IMR-90 (cell line): Measurements from ENCODE around the gene STK10. TPM values are rescaled to one million over a fixed set of nuclear protein-coding genes. Genes with fewer than 3 reads are reported as not detected.

Source experiments
- ATAC-seq: fragments of 200-7000 bp; cut with Tn5 transposase; 2 replicates; pipeline ENCODE4 v1.9.1; 2020; ENCODE audit warnings: low read depth, mild to moderate bottlenecking, moderate library complexity
- BruUV-seq: library from RNA; stranded (reverse); fragments of 400-500 nt; replicated peaks from 2 replicates; lab custom pipeline; 2021; lab: Mats Ljungman, UMichigan
- CTCF ChIA-PET: fragments of 300-600 bp; formaldehyde crosslinking; extraction: SDS; loops from one replicate; lab custom pipeline; 2021; ENCODE audit warnings: antibody characterized with exemption; lab: Yijun Ruan, JAX
- POLR2A ChIA-PET: fragments of 300-600 bp; sonication (Branson Sonifier 250); formaldehyde crosslinking; loops from one replicate; lab custom pipeline; 2022; ENCODE audit warnings: antibody characterized with exemption; ENCODE audit not compliant: unreplicated experiment; lab: Charles Lee
- DNase-seq: peaks from one replicate; pipeline ENCODE4 v3.0.0; 2013
- H2AFZ ChIP-seq: replicated peaks from 2 replicates; pipeline ENCODE3; 2013; ENCODE audit warnings: low read length, mild to moderate bottlenecking; ENCODE audit not compliant: poor library complexity
- H2AK5ac ChIP-seq: 2 replicates; pipeline ENCODE4 v1.6.1; 2013; ENCODE audit warnings: low read depth, low read length, inconsistent platforms
- H2AK9ac ChIP-seq: replicated peaks from 2 replicates; pipeline ENCODE3; 2013; ENCODE audit warnings: mild to moderate bottlenecking, low read depth, low read length, moderate library complexity; ENCODE audit not compliant: poor library complexity
- H2BK120ac ChIP-seq: 2 replicates; pipeline ENCODE4 v1.6.1; 2013; ENCODE audit warnings: low read depth, low read length, inconsistent platforms
- H2BK15ac ChIP-seq: 3 replicates; pipeline ENCODE4 v1.6.1; 2013; ENCODE audit warnings: low read depth, low read length, inconsistent platforms
- H2BK20ac ChIP-seq: 2 replicates; pipeline ENCODE4 v1.6.1; 2013; ENCODE audit warnings: low read depth, mild to moderate bottlenecking, inconsistent platforms, low read length, moderate library complexity
- H2BK5ac ChIP-seq: 2 replicates; pipeline ENCODE4 v1.6.1; 2013; ENCODE audit warnings: mild to moderate bottlenecking, low read depth, low read length, inconsistent platforms; ENCODE audit not compliant: poor library complexity, severe bottlenecking
- H3K14ac ChIP-seq: replicated peaks from 2 replicates; pipeline ENCODE4 v1.6.1; 2013; ENCODE audit warnings: low read depth, low read length, inconsistent platforms
- H3K18ac ChIP-seq: 2 replicates; pipeline ENCODE4 v1.6.1; 2013; ENCODE audit warnings: low read depth, low read length, control low read depth
- H3K23ac ChIP-seq: 2 replicates; pipeline ENCODE4 v1.6.1; 2013; ENCODE audit warnings: low read depth, low read length, inconsistent platforms
- H3K27ac ChIP-seq: 2 replicates; pipeline ENCODE4 v1.5.1; 2013; ENCODE audit warnings: mild to moderate bottlenecking, control low read depth, low read length; ENCODE audit not compliant: insufficient read depth
- H3K27me3 ChIP-seq: 2 replicates; pipeline ENCODE4 v1.6.1; 2013; ENCODE audit warnings: low read length; ENCODE audit not compliant: control insufficient read depth, insufficient read depth
- H3K36me3 ChIP-seq: 2 replicates; pipeline ENCODE4 v1.6.1; 2013; ENCODE audit warnings: low read length, mixed read lengths; ENCODE audit not compliant: control insufficient read depth, insufficient read depth
- H3K4ac ChIP-seq: 2 replicates; pipeline ENCODE4 v1.6.1; 2013; ENCODE audit warnings: low read depth, low read length, inconsistent platforms
- H3K4me1 ChIP-seq: 2 replicates; pipeline ENCODE4 v1.6.1; 2013; ENCODE audit warnings: low read length, mixed read lengths; ENCODE audit not compliant: control insufficient read depth, insufficient read depth
- H3K4me2 ChIP-seq: 2 replicates; pipeline ENCODE4 v1.6.1; 2013; ENCODE audit warnings: low read depth, mild to moderate bottlenecking, control low read depth, low read length, moderate library complexity
- H3K4me3 ChIP-seq: 2 replicates; pipeline ENCODE4 v1.5.1; 2013; ENCODE audit warnings: low read depth, mild to moderate bottlenecking, control low read depth, low read length, moderate library complexity; ENCODE audit not compliant: insufficient read depth
- H3K56ac ChIP-seq: 2 replicates; pipeline ENCODE4 v1.6.1; 2013; ENCODE audit warnings: low read length, inconsistent platforms; ENCODE audit not compliant: insufficient read depth; ENCODE audit errors: extremely low read depth
- H3K79me1 ChIP-seq, 2 experiments: 2 replicates each; pipeline ENCODE4 v1.6.1; 2013; ENCODE audit warnings: low read length in 2 of 2, inconsistent platforms in 1 of 2, low read depth in 1 of 2
- H3K9ac ChIP-seq: 2 replicates; pipeline ENCODE4 v1.6.1; 2013; ENCODE audit warnings: low read depth, low read length, control low read depth
- H3K9me1 ChIP-seq: 2 replicates; pipeline ENCODE4 v1.6.1; 2013; ENCODE audit warnings: low read length, inconsistent platforms; ENCODE audit not compliant: insufficient read depth
- H3K9me3 ChIP-seq: 2 replicates; pipeline ENCODE4 v1.6.1; 2013; ENCODE audit warnings: low read length; ENCODE audit not compliant: control insufficient read depth, insufficient read depth
- H4K20me1 ChIP-seq: 2 replicates; pipeline ENCODE4 v1.6.1; 2013; ENCODE audit warnings: low read length, inconsistent platforms; ENCODE audit not compliant: insufficient read depth
- H4K5ac ChIP-seq: 2 replicates; pipeline ENCODE4 v1.6.1; 2013; ENCODE audit warnings: mild to moderate bottlenecking, low read depth, low read length, control low read depth
- H4K8ac ChIP-seq, 2 experiments: 2 replicates each; pipeline ENCODE4 v1.6.1; 2013; ENCODE audit warnings: low read depth in 2 of 2, low read length in 2 of 2, control low read depth in 1 of 2, inconsistent platforms in 1 of 2
- H4K91ac ChIP-seq: 2 replicates; pipeline ENCODE4 v1.6.1; 2013; ENCODE audit warnings: low read depth, low read length, inconsistent platforms; ENCODE audit not compliant: insufficient read depth
- BHLHE40 ChIP-seq: fragments of 150-350 bp; IDR thresholded peaks from 2 replicates; pipeline ENCODE4 v1.6.1; 2016; ENCODE audit warnings: mild to moderate bottlenecking, low read depth, low read length
- CHD1 ChIP-seq: IDR thresholded peaks from 2 replicates; pipeline ENCODE4 v1.6.1; 2012; ENCODE audit warnings: low read depth, low read length, improper control_type of control experiment
- FOS ChIP-seq: fragments of 150-350 bp; IDR thresholded peaks from 2 replicates; pipeline ENCODE4 v1.6.1; 2016; ENCODE audit warnings: low read depth, low read length
- MAZ ChIP-seq: IDR thresholded peaks from 2 replicates; pipeline ENCODE4 v1.6.1; 2012; ENCODE audit warnings: low read depth, mild to moderate bottlenecking, low read length, improper control_type of control experiment, moderate library complexity, borderline replicate concordance
- RAD21 ChIP-seq: IDR thresholded peaks from 2 replicates; pipeline ENCODE4 v1.6.1; 2012; ENCODE audit warnings: low read length, improper control_type of control experiment
- WGBS, 2 experiments: methylation state at CpG; one replicate each; pipeline versions ENCODE4 v1.1.5 to v1.1.7; 2013; ENCODE audit warnings: missing lambda C conversion rate in 2 of 2; ENCODE audit not compliant: insufficient read length in 1 of 2; ENCODE audit errors: extremely low coverage in 2 of 2; 5-methylcytosine and 5-hydroxymethylcytosine counted together
- dilution Hi-C: fragments of 300-500 bp; cut with HindIII; formaldehyde crosslinking; loops from one replicate; pipeline ENCODE4 v1.14.3; 2018; ENCODE audit warnings: low sequenced_read_pairs; ENCODE audit not compliant: unreplicated experiment
- in situ Hi-C: fragments of 300-500 bp; cut with MboI; formaldehyde crosslinking; loops from 3 replicates; pipeline ENCODE4 v1.14.3; 2019; ENCODE audit warnings: low sequenced_read_pairs, inconsistent platforms, mixed read lengths
- intact Hi-C: fragments of 100-400 bp; cut with micrococcal nuclease; formaldehyde crosslinking; loops from 2 replicates; pipeline ENCODE4 v1.10.0; 2022
- polyA plus RNA-seq, 3 experiments: library from polyadenylated mRNA; depleted of rRNA; stranded (reverse); fragments of >200 nt; gene quantifications; 2 replicates each; pipeline ENCODE4 v1.2.3, GENCODE V29; 2012; ENCODE audit warnings: low replicate concordance in 1 of 3
- total RNA-seq: library from RNA; depleted of rRNA; stranded (reverse); fragments of >200 nt; gene quantifications from 2 replicates; pipeline ENCODE4 v1.2.3, GENCODE V29; 2012
- TF ChIP-seq, protein P1 (sequence below): conservative IDR thresholded peaks from 2 replicates; pipeline ENCODE4 v1.5.1; 2012; ENCODE audit warnings: mild to moderate bottlenecking, low read depth, low read length, improper control_type of control experiment

Gene STK10
- total and polyA plus RNA-seq, 2 of the 4 experiments (the other 2 are of a cell fraction) = 15.4 to 18.5 TPM

DNA sequence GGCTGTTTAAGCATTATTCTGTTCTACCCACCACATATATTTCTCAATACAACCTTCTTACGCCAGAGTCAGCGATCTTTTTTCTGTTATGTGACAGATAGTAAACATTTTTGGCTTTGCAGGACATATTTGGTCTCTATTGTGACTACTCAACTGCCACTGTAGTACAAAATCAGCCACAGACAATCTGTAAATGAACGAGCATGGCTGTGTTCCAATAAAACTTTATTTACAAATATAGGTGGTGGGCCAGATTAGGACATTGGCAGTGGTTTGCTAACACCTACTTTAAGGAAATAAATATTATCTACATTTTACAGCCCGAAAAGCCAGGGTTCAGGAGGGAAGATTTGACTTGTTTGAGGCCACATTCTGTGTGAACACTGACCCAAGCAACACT is 141.4 kb downstream of the STK10 start:
- dilution Hi-C loops (no loop called here), intact Hi-C loops (no loop called here), in situ Hi-C loops (loop anchor here (10.0 to 25.0 kb wide), 3 partner anchors 132 to 632 kb away; partner anchors contain the start of gene FGF18)
- no peak overlapping the region for H4K5ac ChIP-seq
- TF ChIP-seq, protein P1, sequence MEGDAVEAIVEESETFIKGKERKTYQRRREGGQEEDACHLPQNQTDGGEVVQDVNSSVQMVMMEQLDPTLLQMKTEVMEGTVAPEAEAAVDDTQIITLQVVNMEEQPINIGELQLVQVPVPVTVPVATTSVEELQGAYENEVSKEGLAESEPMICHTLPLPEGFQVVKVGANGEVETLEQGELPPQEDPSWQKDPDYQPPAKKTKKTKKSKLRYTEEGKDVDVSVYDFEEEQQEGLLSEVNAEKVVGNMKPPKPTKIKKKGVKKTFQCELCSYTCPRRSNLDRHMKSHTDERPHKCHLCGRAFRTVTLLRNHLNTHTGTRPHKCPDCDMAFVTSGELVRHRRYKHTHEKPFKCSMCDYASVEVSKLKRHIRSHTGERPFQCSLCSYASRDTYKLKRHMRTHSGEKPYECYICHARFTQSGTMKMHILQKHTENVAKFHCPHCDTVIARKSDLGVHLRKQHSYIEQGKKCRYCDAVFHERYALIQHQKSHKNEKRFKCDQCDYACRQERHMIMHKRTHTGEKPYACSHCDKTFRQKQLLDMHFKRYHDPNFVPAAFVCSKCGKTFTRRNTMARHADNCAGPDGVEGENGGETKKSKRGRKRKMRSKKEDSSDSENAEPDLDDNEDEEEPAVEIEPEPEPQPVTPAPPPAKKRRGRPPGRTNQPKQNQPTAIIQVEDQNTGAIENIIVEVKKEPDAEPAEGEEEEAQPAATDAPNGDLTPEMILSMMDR = no peak
- TF ChIP-seq FOS = no peak
- no peak for TF ChIP-seq RAD21
- no peak for TF ChIP-seq BHLHE40
- TF ChIP-seq CHD1 = no peak
- no peak for TF ChIP-seq MAZ
- no peak overlapping the region for H3K23ac ChIP-seq
- no peaks in the 10 kb centered on the region for H3K9me3 ChIP-seq
- H4K91ac ChIP-seq = no peak overlapping the region
- no peak overlapping the region for H3K4me3 ChIP-seq
- H3K27me3 ChIP-seq = no peaks in the 10 kb centered on the region
- ATAC-seq (no peak), DNase-seq (no peak)
- no peak overlapping the region for H2AK9ac ChIP-seq
- no peak overlapping the region for H4K8ac ChIP-seq
- POLR2A ChIA-PET = no interaction called here
- H3K18ac ChIP-seq = no peak overlapping the region
- H4K20me1 ChIP-seq = no peaks in the 10 kb centered on the region
- H3K9me1 ChIP-seq = peaks cover 4% of the 10 kb centered on the region; the same call in 1 of the 2 replicates
- no peak overlapping the region for H2AK5ac ChIP-seq
- peaks cover 0 to 3% of the 10 kb centered on the region in 2 experiments; a peak in 2 of 4 replicates for H3K79me1 ChIP-seq
- H2BK120ac ChIP-seq = no peak overlapping the region
- CTCF ChIA-PET = no interaction called here
- H2BK20ac ChIP-seq = no peak overlapping the region
- no peak overlapping the region for H3K9ac ChIP-seq
- H2AFZ ChIP-seq = no peak overlapping the region
- H3K36me3 ChIP-seq = peaks cover 35% of the 10 kb centered on the region
- H2BK5ac ChIP-seq = no peak overlapping the region
- no peaks in the 10 kb centered on the region for H3K4me1 ChIP-seq
- H2BK15ac ChIP-seq = no peak overlapping the region
- no peak overlapping the region for H3K27ac ChIP-seq
- H3K56ac ChIP-seq = no peak overlapping the region
- H3K4ac ChIP-seq = no peak overlapping the region
- no peak overlapping the region for H3K14ac ChIP-seq
- WGBS, 2 experiments = no CpG with 5 or more reads among the region's 4 CpGs
- no peak overlapping the region for H3K4me2 ChIP-seq
- BruUV-seq = no TSS peak
